Right cardiac atrium (tissue), 5 donors: Measurements from ENCODE around the gene UBE2F. TPM values are rescaled to one million over a fixed set of nuclear protein-coding genes. Genes with fewer than 3 reads are reported as not detected.
"Not testable (repeated sequence)": the region's sequence is repeated elsewhere in the genome, so short reads cannot be mapped to it uniquely, and the experiment has no call there.

Experiments
- ATAC-seq, 2 donors: fragments of 200-7000 bp; cut with Tn5 transposase; one replicate each; pipeline versions ENCODE4 v1.8.0 to v1.9.1; 2020; ENCODE audit warnings: moderate library complexity in 2 of 2, mild to moderate bottlenecking in 1 of 2
- DNase-seq, 3 donors: peaks; one replicate each; pipeline ENCODE4 v3.0.0-alpha.2; 2020
- H3K27ac ChIP-seq: one replicate; pipeline ENCODE4 v1.5.1; 2013; ENCODE audit warnings: mild to moderate bottlenecking, low read length, control low read depth, moderate library complexity
- H3K27me3 ChIP-seq: one replicate; pipeline ENCODE4 v1.6.1; 2013; ENCODE audit not compliant: control insufficient read depth, insufficient read depth
- H3K4me1 ChIP-seq: one replicate; pipeline ENCODE4 v1.6.1; 2013; ENCODE audit warnings: low read length; ENCODE audit not compliant: control insufficient read depth, insufficient read depth
- H3K4me3 ChIP-seq: one replicate; pipeline ENCODE4 v1.5.1; 2013; ENCODE audit warnings: low read length, control low read depth
- H3K9me3 ChIP-seq: one replicate; pipeline ENCODE4 v1.6.1; 2013; ENCODE audit warnings: low read length; ENCODE audit not compliant: control insufficient read depth
- WGBS: extraction: QIAGEN DNeasy Blood & Tissue Kit; methylation state at CpG from one replicate; pipeline ENCODE4 v1.1.7; 2013; 5-methylcytosine and 5-hydroxymethylcytosine counted together
- intact Hi-C, 4 donors: fragments of 100-400 bp; cut with DNase I; formaldehyde crosslinking; loops; one replicate each; pipeline versions ENCODE4 v1.11.0 to v1.14.0; 2022 to 2023
- polyA plus RNA-seq: library from polyadenylated mRNA; stranded (reverse); fragments of 200-250 nt; gene quantifications from one replicate; pipeline ENCODE4 v1.2.3, GENCODE V29; 2013
- total RNA-seq, 4 donors: library from RNA; stranded (reverse); fragmentation: NEBNext Ultra II Directional; extraction: Animal tissue kit (Norgen Biotek cat#: 25700); gene quantifications; one replicate each; pipeline ENCODE4 v1.2.1, GENCODE V29; 2021
- donor health status: healthy with polysubstance abuse.
- donor health status: DM: no; HTN: yes; CAD: no.
- donor health status: DM: no; HTN: no; CAD: no.
- donor health status: DM: no; HTN: yes; CAD: no; lungs with severe emphysema.
- donor health status: DM: yes; HTN: yes; CAD: no.

The UBE2F gene
- total and polyA plus RNA-seq, 5 donors, result 95.9 to 118 (median 106) TPM

- peak in 1 of 2 donors; percentile 31 for ATAC-seq
- 78% methylated on average over 6 of the region's 6 CpGs for WGBS
- Histone ChIP-seq H3K27ac (peak overlapping the region; percentile 18), H3K9me3 (no peaks in the 10 kb centered on the region), H3K27me3 (no peaks in the 10 kb centered on the region), H3K4me1 (peaks cover 50% of the 10 kb centered on the region), H3K4me3 (no peak overlapping the region)
- peak in 2 of 3 donors; percentile 55 to 57 for DNase-seq
- intact Hi-C loops, result no loop called here
These were observed 12.5 kb downstream of the UBE2F start for GRCh38 chr2:237979331-237979730.

GRCh38 chr2:237980087-237980486, 13.3 kb downstream of the UBE2F start:
- WGBS, result 35% methylated on average over 1 of the region's 1 CpG
- DNase-seq (no peak), ATAC-seq (no peak)
- peaks cover 53% of the 10 kb centered on the region for H3K4me1 ChIP-seq
- intact Hi-C loops, result no loop called here
- no peaks in the 10 kb centered on the region for H3K9me3 ChIP-seq
- H3K27ac ChIP-seq, result peak overlapping the region; percentile 63
- no peak overlapping the region for H3K4me3 ChIP-seq
- no peaks in the 10 kb centered on the region for H3K27me3 ChIP-seq

DNA sequence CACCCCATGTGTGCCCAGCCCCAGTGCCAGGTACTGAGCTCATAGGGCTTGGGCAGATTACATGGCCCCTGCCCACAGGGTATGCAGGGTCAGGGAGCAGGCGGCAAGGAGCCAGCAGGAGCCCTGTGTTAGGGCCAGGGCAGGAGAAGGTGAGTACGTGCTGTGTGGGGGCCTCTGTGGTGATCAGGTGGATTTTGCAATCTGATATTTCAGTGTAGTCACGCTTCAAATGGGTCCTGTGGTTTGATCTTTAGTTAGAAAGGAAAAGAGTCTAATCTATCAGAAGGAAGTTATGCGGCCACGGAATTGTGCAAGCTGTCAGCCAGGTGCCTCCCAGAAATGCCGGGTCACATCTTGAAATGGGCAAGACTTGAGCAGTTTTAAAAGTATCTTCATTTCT, 13.9 kb downstream of the UBE2F start:
- Histone ChIP-seq H3K4me1 (peaks cover 53% of the 10 kb centered on the region), H3K4me3 (no peak overlapping the region), H3K9me3 (no peaks in the 10 kb centered on the region), H3K27me3 (no peaks in the 10 kb centered on the region), H3K27ac (peak overlapping the region; percentile 75)
- WGBS, result 75% methylated on average over 6 of the region's 6 CpGs
- no peak for DNase-seq
- intact Hi-C loops, result no loop called here
- no peak for ATAC-seq

GRCh38 chr2:237981621-237982020, 14.8 kb downstream of the UBE2F start:
- WGBS, result 75% methylated on average over 5 of the region's 5 CpGs
- Histone ChIP-seq H3K4me1 (peaks cover 53% of the 10 kb centered on the region), H3K27ac (peak overlapping the region; percentile 30)

GRCh38 chr2:237982039-237982725, 15.4 kb downstream of the UBE2F start:
- intact Hi-C loops, result no loop called here
- H3K4me1 ChIP-seq, result peaks cover 52% of the 10 kb centered on the region
- H3K27ac ChIP-seq, result peak overlapping the region; percentile 92
- ATAC-seq, result peak; percentile 44 to 45
- no peak overlapping the region for H3K4me3 ChIP-seq
- no peaks in the 10 kb centered on the region for H3K9me3 ChIP-seq
- DNase-seq, result peak; percentile 38 to 75 (median 74)
- no peaks in the 10 kb centered on the region for H3K27me3 ChIP-seq
- 72% methylated on average over 9 of the region's 9 CpGs for WGBS

More at GRCh38 chr2:237981621-237982020, 14.8 kb downstream of the UBE2F start:
- H3K4me3 ChIP-seq, intact Hi-C loops, H3K9me3 ChIP-seq, DNase-seq, ATAC-seq, H3K27me3 ChIP-seq: not testable (repeated sequence)

DNA sequence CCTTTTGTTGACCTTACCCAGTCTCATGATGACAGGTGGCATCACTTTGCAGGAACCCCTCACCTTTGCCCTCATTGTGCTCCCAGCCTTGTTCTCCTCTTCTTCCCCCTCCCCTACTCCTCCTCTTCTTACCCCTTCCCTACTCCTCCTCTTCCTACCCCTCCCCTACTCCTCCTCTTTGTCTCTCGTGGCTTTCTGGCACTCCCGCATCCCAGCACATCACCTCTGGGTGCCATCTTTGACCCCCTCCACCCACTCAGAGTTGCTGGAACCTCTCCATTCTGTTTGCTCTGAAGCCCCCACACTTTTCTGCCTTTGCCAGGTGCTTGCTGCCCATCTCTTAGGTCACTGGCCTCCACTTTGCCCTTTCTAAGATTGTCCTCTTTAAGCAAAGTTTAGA, 17.1 kb downstream of the UBE2F start:
- DNase-seq (no peak), ATAC-seq (no peak)
- peak overlapping the region; percentile 25 for H3K27ac ChIP-seq
- no peak overlapping the region for H3K4me3 ChIP-seq
- H3K4me1 ChIP-seq, result peaks cover 38% of the 10 kb centered on the region
- WGBS, result 4% methylated on average over 2 of the region's 2 CpGs
- no peaks in the 10 kb centered on the region for H3K9me3 ChIP-seq
- intact Hi-C loops, result no loop called here
- no peaks in the 10 kb centered on the region for H3K27me3 ChIP-seq

- Histone ChIP-seq H3K27ac (no peak overlapping the region), H3K27me3 (no peaks in the 10 kb centered on the region), H3K4me3 (no peak overlapping the region), H3K9me3 (no peaks in the 10 kb centered on the region), H3K4me1 (peaks cover 14% of the 10 kb centered on the region)
- WGBS, result 90% methylated on average over 3 of the region's 3 CpGs
- intact Hi-C loops, result no loop called here
- DNase-seq (no peak), ATAC-seq (no peak)
These were observed 20.5 kb downstream of the UBE2F start for GRCh38 chr2:237987268-237987667.

- no peak overlapping the region for H3K4me3 ChIP-seq
- DNase-seq (no peak), ATAC-seq (no peak)
- H3K27ac ChIP-seq, result no peak overlapping the region
- no peaks in the 10 kb centered on the region for H3K9me3 ChIP-seq
- H3K4me1 ChIP-seq, result no peaks in the 10 kb centered on the region
- intact Hi-C loops, result no loop called here
- 100% methylated on average over 1 of the region's 1 CpG for WGBS
- H3K27me3 ChIP-seq, result no peaks in the 10 kb centered on the region
These were observed 26.9 kb downstream of the UBE2F start for GRCh38 chr2:237993701-237994100.

- no peak overlapping the region for H3K4me3 ChIP-seq
- no peaks in the 10 kb centered on the region for H3K4me1 ChIP-seq
- ATAC-seq (no peak), DNase-seq (no peak)
- H3K27me3 ChIP-seq, result no peaks in the 10 kb centered on the region
- no peaks in the 10 kb centered on the region for H3K9me3 ChIP-seq
- H3K27ac ChIP-seq, result peak overlapping the region; percentile 13
- intact Hi-C loops, result no loop called here
- 69% methylated on average over 2 of the region's 2 CpGs for WGBS
These were observed 28.2 kb downstream of the UBE2F start for GRCh38 chr2:237995036-237995435.

DNA sequence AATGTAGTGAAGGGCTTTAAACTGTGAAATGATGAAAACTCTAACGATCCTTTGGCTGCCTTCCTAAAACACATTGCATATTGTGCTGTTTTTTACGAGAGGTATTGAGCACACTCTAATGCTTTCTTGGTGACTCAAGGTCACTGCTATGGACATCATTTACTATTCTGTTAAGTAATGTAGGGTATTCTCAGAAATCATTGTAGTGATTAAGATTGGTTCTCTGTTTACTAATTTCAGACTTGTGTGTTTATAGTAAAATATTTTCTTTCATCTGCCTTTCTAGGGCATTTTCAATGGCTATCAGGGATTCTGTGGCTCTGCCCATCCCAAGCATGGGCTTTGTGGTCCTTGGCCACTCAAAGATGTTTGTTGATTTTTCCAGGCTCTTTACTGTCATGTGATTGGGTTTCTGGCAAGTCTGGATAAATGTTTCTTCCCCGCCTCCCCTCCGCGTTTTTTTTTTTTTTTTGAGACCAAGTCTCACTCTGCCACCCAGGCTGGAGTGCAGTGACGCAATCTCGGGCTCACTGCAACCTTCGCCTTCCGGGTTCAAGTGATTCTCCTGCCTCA, 29.3 kb downstream of the UBE2F start:
- no peak overlapping the region for H3K4me3 ChIP-seq
- ATAC-seq (peak in 1 of 2 donors; percentile 79), DNase-seq (no peak)
- no peaks in the 10 kb centered on the region for H3K4me1 ChIP-seq
- WGBS, result 61% methylated on average over 9 of the region's 9 CpGs
- H3K27me3 ChIP-seq, result no peaks in the 10 kb centered on the region
- no peaks in the 10 kb centered on the region for H3K9me3 ChIP-seq
- H3K27ac ChIP-seq, result no peak overlapping the region
- intact Hi-C loops, result no loop called here

- Histone ChIP-seq H3K4me3 (no peak overlapping the region), H3K4me1 (no peaks in the 10 kb centered on the region), H3K27me3 (no peaks in the 10 kb centered on the region), H3K27ac (no peak overlapping the region), H3K9me3 (no peaks in the 10 kb centered on the region)
- 56% methylated on average over 4 of the region's 4 CpGs for WGBS
- ATAC-seq (no peak), DNase-seq (no peak)
- intact Hi-C loops, result no loop called here
These were observed 30.7 kb downstream of the UBE2F start for GRCh38 chr2:237997521-237997920.
